ENCODE results near the gene IPO8.

IPO8 gene

DNA sequence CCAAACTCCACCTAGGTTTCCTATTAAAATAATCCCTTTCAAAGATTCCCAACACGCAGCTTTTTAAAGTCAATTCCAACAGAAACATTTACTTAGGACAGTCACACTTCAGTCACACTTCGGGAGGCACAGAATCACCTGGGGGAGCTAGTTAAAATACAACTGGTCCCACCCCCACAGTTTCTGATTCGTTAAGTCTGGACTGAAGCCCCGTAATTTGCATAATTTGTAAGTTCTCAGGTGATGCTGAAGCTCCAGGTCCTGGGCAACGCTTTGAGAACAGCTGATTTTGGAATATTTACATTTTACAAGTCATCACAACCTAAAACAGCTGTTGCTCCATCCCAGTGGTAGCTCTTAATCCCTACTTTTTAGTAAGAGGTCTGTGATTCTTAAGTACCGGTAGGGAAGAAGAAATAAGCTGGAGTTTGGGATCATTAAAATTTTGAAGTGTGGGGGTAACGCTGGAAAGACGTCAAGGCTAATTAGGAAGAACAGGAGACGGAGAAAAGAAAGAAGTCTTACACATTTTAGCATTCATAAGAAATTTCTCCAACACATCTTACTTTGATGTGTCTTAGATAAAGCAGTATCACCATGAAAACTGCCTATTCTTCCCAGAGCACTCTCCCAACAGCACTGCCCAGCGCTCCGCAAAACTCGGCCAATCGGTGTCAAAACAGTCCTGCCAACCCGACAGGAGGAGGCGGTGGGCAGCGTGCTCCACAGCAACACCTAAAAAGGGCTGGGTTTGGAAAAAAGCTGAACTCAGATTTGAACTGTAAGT, 1.1 kb downstream of the IPO8 start:
- ATAC-seq = peak; percentile 77

GRCh38 chr12:30692470-30692869, 3.2 kb downstream of the IPO8 start:
- no peak for ATAC-seq
- TF ChIP-seq ESRRG (CRISPR knock-in tag; IDR thresholded peaks at IDR 0.05) (no peak), ISL1 (CRISPR knock-in tag; IDR thresholded peaks at IDR 0.05) (no peak), RARB (CRISPR knock-in tag; IDR thresholded peaks at IDR 0.05) (no peak), TCF4 (CRISPR knock-in tag; IDR thresholded peaks at IDR 0.05; ENCODE audit: borderline replicate concordance) (no peak), GLIS3 (CRISPR knock-in tag; IDR thresholded peaks at IDR 0.05) (no peak), PATZ1 (CRISPR knock-in tag; IDR thresholded peaks at IDR 0.05; ENCODE audit: borderline replicate concordance) (no peak), PPARA (CRISPR knock-in tag; IDR thresholded peaks at IDR 0.05; ENCODE audit: borderline replicate concordance) (no peak)

More for the DNA sequence above, 1.1 kb downstream of the IPO8 start:
- TF ChIP-seq ARNTL (CRISPR knock-in tag; IDR thresholded peaks at IDR 0.05; ENCODE audit: borderline replicate concordance, low read depth) = no peak
- no peak for TF ChIP-seq PPARA (CRISPR knock-in tag; IDR thresholded peaks at IDR 0.05; ENCODE audit: borderline replicate concordance)
- TF ChIP-seq ZNF70 (CRISPR knock-in tag; IDR thresholded peaks at IDR 0.05) = no peak

DNA sequence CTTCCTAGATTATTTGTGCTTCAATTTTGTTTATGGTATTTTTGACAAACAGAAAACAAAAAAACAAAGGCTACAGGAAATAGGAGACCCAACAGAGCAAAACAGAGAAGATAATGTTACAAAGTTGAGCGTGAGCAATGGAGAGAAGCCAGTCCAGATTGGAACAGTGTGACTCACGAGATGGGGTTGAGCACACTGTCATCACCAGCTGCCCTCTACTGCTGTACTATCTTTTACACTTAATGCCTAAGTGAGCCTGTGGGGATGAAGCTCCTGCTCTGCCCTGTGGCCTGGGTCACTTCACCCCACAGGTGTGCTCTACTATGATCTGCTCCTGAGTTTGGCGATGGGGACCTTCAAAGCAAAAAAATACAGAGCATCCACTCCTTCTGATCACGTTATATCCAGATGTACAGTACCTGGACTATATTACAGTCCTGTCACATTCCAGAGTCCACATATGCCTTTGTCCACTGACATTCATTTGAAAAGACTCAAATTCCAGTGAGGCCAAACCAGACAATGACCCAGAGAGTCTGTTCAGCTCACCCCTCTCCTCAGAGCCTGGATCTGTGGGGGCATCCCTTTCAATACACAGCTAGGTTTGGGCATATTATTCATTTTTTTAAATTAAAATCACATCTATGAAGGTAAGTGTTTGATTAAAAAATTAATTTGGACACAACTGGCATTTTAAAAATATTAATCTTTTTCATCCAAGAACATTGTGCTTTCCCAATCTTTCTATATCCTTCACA, 4.4 kb downstream of the IPO8 start:
- TF ChIP-seq ARNTL (CRISPR knock-in tag; IDR thresholded peaks at IDR 0.05; ENCODE audit: borderline replicate concordance, low read depth) (no peak), TCF4 (CRISPR knock-in tag; IDR thresholded peaks at IDR 0.05; ENCODE audit: borderline replicate concordance) (0 out of 2 replicates have a peak, but pooled peaks have one; percentile 10)
- ATAC-seq = peak; percentile 83

DNA sequence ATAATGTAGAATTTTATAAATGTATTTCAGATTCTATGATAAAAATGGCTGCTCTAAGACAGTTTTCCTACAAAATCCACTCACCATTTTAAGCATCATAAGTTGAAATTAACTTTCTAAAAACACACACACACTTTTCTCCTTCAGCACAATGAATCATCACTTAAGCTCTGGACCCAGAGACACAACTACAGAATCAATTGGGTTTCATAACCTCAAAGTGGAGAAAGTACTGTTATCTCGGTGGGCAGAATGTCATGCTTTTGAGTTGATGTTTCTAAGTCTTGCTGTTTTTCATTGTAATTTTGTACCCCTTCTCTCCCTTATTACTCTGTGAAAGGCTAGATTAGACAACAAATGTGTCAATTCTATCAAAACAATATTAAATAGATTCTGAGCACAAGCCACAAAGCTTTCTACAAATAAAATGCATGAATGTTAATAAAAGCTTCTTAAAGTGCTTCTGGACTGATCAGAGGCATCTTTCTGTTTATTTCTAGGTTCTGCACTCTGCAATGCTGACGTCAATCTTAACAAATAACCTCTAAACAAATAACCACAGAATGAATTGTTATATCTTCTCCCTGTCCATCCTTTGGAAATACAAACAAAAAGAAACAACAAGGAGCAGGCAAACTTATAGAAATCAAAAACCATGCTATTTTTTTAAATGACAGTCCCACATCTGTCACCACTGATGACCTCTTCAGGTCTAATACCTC, 8.2 kb downstream of the IPO8 start:
- ATAC-seq = no peak
- TF ChIP-seq ZC3H10 (CRISPR knock-in tag; IDR thresholded peaks at IDR 0.05) (no peak), ZNF8 (CRISPR knock-in tag; IDR thresholded peaks at IDR 0.05) (no peak), ESRRG (CRISPR knock-in tag; IDR thresholded peaks at IDR 0.05) (no peak)

DNA sequence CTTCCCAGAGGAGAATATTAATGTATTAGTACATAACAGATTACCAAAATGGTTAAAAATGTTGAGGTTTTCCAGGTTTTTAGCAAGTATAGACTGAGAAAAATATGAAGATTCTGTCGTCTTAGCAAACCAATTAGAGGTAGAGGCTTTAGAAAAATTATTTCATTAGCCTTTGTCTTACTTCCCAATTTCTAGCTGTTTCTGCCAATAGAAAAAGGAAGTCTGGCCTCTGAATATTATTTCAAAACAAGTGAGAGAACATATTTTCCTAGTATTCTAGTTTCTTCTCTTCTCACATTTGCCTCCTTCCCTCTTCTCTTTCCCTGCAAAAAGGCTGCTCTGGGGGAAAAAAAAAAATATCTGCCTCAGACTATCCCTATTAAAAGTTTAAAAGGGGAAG, 16.4 kb downstream of the IPO8 start:
- TF ChIP-seq PPARA (CRISPR knock-in tag; IDR thresholded peaks at IDR 0.05; ENCODE audit: borderline replicate concordance) (no peak), TOX (CRISPR knock-in tag; IDR thresholded peaks at IDR 0.05; ENCODE audit: borderline replicate concordance) (no peak), TCF4 (CRISPR knock-in tag; IDR thresholded peaks at IDR 0.05; ENCODE audit: borderline replicate concordance) (no peak), ZFP3 (CRISPR knock-in tag; IDR thresholded peaks at IDR 0.05) (no peak), ZNF8 (CRISPR knock-in tag; IDR thresholded peaks at IDR 0.05) (no peak), RARB (CRISPR knock-in tag; IDR thresholded peaks at IDR 0.05) (no peak), ZNF70 (CRISPR knock-in tag; IDR thresholded peaks at IDR 0.05) (no peak), ISL1 (CRISPR knock-in tag; IDR thresholded peaks at IDR 0.05) (no peak), GLIS3 (CRISPR knock-in tag; IDR thresholded peaks at IDR 0.05) (no peak), SNAI2 (CRISPR knock-in tag; IDR thresholded peaks at IDR 0.05) (no peak)
- TF ChIP-seq, protein P1, sequence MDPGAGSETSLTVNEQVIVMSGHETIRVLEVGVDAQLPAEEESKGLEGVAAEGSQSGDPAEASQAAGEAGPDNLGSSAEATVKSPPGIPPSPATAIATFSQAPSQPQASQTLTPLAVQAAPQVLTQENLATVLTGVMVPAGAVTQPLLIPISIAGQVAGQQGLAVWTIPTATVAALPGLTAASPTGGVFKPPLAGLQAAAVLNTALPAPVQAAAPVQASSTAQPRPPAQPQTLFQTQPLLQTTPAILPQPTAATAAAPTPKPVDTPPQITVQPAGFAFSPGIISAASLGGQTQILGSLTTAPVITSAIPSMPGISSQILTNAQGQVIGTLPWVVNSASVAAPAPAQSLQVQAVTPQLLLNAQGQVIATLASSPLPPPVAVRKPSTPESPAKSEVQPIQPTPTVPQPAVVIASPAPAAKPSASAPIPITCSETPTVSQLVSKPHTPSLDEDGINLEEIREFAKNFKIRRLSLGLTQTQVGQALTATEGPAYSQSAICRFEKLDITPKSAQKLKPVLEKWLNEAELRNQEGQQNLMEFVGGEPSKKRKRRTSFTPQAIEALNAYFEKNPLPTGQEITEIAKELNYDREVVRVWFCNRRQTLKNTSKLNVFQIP (CRISPR knock-in tag; IDR thresholded peaks at IDR 0.05; ENCODE audit: borderline replicate concordance, low read depth) = no peak
- ATAC-seq = no peak

DNA sequence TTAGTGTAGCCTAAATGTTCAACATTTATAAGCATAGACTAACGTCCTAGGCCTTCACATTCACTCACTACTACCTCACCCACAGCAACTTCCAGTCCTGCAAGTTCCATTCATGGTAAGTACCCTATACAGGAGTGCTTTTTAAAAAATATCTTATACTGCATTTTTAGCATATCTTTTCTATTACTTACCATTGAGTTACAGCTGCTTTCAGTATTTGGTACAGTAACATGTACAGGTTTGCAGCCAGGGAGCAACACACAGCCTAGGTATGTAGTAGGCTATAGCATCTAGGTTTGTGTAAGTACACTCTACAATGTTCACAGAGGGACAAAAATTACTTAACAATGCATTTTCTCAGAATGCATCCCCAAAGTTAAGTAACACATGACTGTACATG, 17.4 kb downstream of the IPO8 start:
- no peak for TF ChIP-seq TOX (CRISPR knock-in tag; IDR thresholded peaks at IDR 0.05; ENCODE audit: borderline replicate concordance)
- TF ChIP-seq PATZ1 (CRISPR knock-in tag; IDR thresholded peaks at IDR 0.05; ENCODE audit: borderline replicate concordance) = no peak
- TF ChIP-seq, protein P1 (CRISPR knock-in tag; IDR thresholded peaks at IDR 0.05; ENCODE audit: borderline replicate concordance, low read depth) = no peak
- no peak for TF ChIP-seq CSDC2 (CRISPR knock-in tag; IDR thresholded peaks at IDR 0.05)
- TF ChIP-seq BACH2 (CRISPR knock-in tag; IDR thresholded peaks at IDR 0.05; ENCODE audit: borderline replicate concordance) = no peak
- ATAC-seq = no peak
